Activated naive CD4-positive, alpha-beta T cell treated with anti-CD3 and anti-CD28 coated beads, Interleukin-2, amount 10 ng/mL, durations not matched to agents 7 days and 5 days (primary cell): ENCODE results near the gene RARB.

ENCODE experiments used
- CTCF ChIA-PET: fragments of 350-600 bp; sonication (Branson Sonifier 250); formaldehyde crosslinking; loops from one replicate; lab custom pipeline; 2021; ENCODE audit warnings: antibody characterized with exemption; lab: Charles Lee
- DNase-seq: peaks from one replicate; pipeline ENCODE4 v3.0.0-alpha.2; 2020
- H3K27ac Mint-ChIP-seq: one replicate; pipeline ENCODE4 v1.8.0; 2021; ENCODE audit warnings: mild to moderate bottlenecking, moderate library complexity, mixed read lengths
- H3K27me3 Mint-ChIP-seq: one replicate; pipeline ENCODE4 v1.8.0; 2021; ENCODE audit warnings: mild to moderate bottlenecking, mixed read lengths
- H3K36me3 Mint-ChIP-seq: one replicate; pipeline ENCODE4 v1.8.0; 2021; ENCODE audit warnings: mixed read lengths
- H3K4me1 Mint-ChIP-seq: one replicate; pipeline ENCODE4 v1.8.0; 2021; ENCODE audit warnings: mixed read lengths
- H3K4me3 Mint-ChIP-seq: one replicate; pipeline ENCODE4 v1.8.0; 2021; ENCODE audit warnings: mild to moderate bottlenecking, moderate library complexity, mixed read lengths
- H3K9me3 Mint-ChIP-seq: one replicate; pipeline ENCODE4 v1.8.0; 2021; ENCODE audit warnings: mixed read lengths

The RARB gene

GRCh38 chr3:25620493-25620892 lies 192.4 kb downstream of the RARB start:
- CTCF ChIA-PET, result interaction anchor here (0.6 to 1.1 kb wide), 3 partner anchors 28 to 237 kb away, joined by 3 read pairs; no protein-coding TSS in a partner anchor
- H3K4me1 Mint-ChIP-seq, result no peaks in the 10 kb centered on the region
- no peak overlapping the region for H3K4me3 Mint-ChIP-seq
- H3K27me3 Mint-ChIP-seq, result no peaks in the 10 kb centered on the region
- no peak for DNase-seq
- H3K27ac Mint-ChIP-seq, result no peak overlapping the region
- H3K9me3 Mint-ChIP-seq, result no peaks in the 10 kb centered on the region
- peaks cover 54% of the 10 kb centered on the region for H3K36me3 Mint-ChIP-seq

GRCh38 chr3:25621087-25621486 lies 193.0 kb downstream of the RARB start:
- no peaks in the 10 kb centered on the region for H3K9me3 Mint-ChIP-seq
- no peak for DNase-seq
- H3K4me1 Mint-ChIP-seq, result no peaks in the 10 kb centered on the region
- no peaks in the 10 kb centered on the region for H3K27me3 Mint-ChIP-seq
- no peak overlapping the region for H3K4me3 Mint-ChIP-seq
- peaks cover 57% of the 10 kb centered on the region for H3K36me3 Mint-ChIP-seq
- CTCF ChIA-PET, result interaction anchor here (0.6 to 1.1 kb wide), 2 partner anchors 27 to 211 kb away, joined by 3 read pairs; no protein-coding TSS in a partner anchor
- no peak overlapping the region for H3K27ac Mint-ChIP-seq

GRCh38 chr3:25631989-25632388 lies 203.9 kb downstream of the RARB start:
- Mint-ChIP-seq H3K36me3 (peaks cover 43% of the 10 kb centered on the region), H3K27ac (no peak overlapping the region), H3K4me3 (no peak overlapping the region), H3K27me3 (no peaks in the 10 kb centered on the region), H3K4me1 (no peaks in the 10 kb centered on the region), H3K9me3 (no peaks in the 10 kb centered on the region)
- DNase-seq, result no peak
- CTCF ChIA-PET, result no interaction called here

GRCh38 chr3:25633919-25634318 lies 205.9 kb downstream of the RARB start:
- Mint-ChIP-seq H3K9me3 (no peaks in the 10 kb centered on the region), H3K27ac (no peak overlapping the region), H3K4me3 (no peak overlapping the region), H3K27me3 (no peaks in the 10 kb centered on the region), H3K4me1 (no peaks in the 10 kb centered on the region), H3K36me3 (peaks cover 40% of the 10 kb centered on the region)
- CTCF ChIA-PET, result interaction anchor here (1.0 kb wide), 2 partner anchors 12 to 14 kb away, joined by 3 to 4 read pairs; no protein-coding TSS in a partner anchor
- no peak for DNase-seq

- no peak for DNase-seq
- CTCF ChIA-PET, result no interaction called here
- H3K4me1 Mint-ChIP-seq, result no peaks in the 10 kb centered on the region
- H3K4me3 Mint-ChIP-seq, result no peak overlapping the region
- H3K27me3 Mint-ChIP-seq, result no peaks in the 10 kb centered on the region
- H3K27ac Mint-ChIP-seq, result no peak overlapping the region
- no peaks in the 10 kb centered on the region for H3K9me3 Mint-ChIP-seq
- H3K36me3 Mint-ChIP-seq, result peaks cover 36% of the 10 kb centered on the region
Measured at GRCh38 chr3:25635038-25635437, 207.0 kb downstream of the RARB start.
